Liver (tissue), 9 donors: ENCODE results near the gene IL22RA1. TPM values are rescaled to one million over a fixed set of nuclear protein-coding genes. Genes with fewer than 3 reads are reported as not detected.
A peak's percentile ranks its signal among the peaks of the same experiment; 100 is the strongest.

Experiments
- DNase-seq: peaks from one replicate; pipeline ENCODE4 v3.0.0-alpha.2; 2017; ENCODE audit warnings: low spot score
- H3K27ac ChIP-seq, 2 donors: one replicate each; pipeline ENCODE4 v1.7.0; 2013; ENCODE audit warnings: inconsistent platforms in 2 of 2, low read length in 2 of 2, control low read depth in 1 of 2, low read depth in 1 of 2, mild to moderate bottlenecking in 1 of 2
- H3K27me3 ChIP-seq, 4 donors: one replicate each; pipeline versions ENCODE4 v1.6.1 to v1.7.0; 2013; ENCODE audit warnings: low read length in 3 of 4, inconsistent platforms in 1 of 4, mild to moderate bottlenecking in 1 of 4, moderate library complexity in 1 of 4; ENCODE audit not compliant: control insufficient read depth in 4 of 4, insufficient read depth in 4 of 4
- H3K36me3 ChIP-seq, 4 donors: one replicate each; pipeline versions ENCODE4 v1.6.1 to v1.7.0; 2013; ENCODE audit warnings: low read length in 3 of 4, mild to moderate bottlenecking in 3 of 4, low read depth in 1 of 4, moderate library complexity in 1 of 4; ENCODE audit not compliant: control insufficient read depth in 4 of 4, insufficient read depth in 3 of 4
- H3K4me1 ChIP-seq, 4 donors: one replicate each; pipeline versions ENCODE4 v1.6.1 to v1.7.0; 2013; ENCODE audit warnings: low read length in 3 of 4, mild to moderate bottlenecking in 3 of 4, moderate library complexity in 1 of 4; ENCODE audit not compliant: control insufficient read depth in 4 of 4, insufficient read depth in 4 of 4
- H3K4me3 ChIP-seq, 3 donors: one replicate each; pipeline versions ENCODE4 v1.6.1 to v1.7.0; 2013; ENCODE audit warnings: low read length in 3 of 3, control low read depth in 1 of 3, low read depth in 1 of 3, mild to moderate bottlenecking in 1 of 3
- H3K9ac ChIP-seq, 2 donors: one replicate each; pipeline ENCODE4 v1.7.0; 2013; ENCODE audit warnings: low read length in 2 of 2, mild to moderate bottlenecking in 2 of 2, moderate library complexity in 2 of 2, control low read depth in 1 of 2, low read depth in 1 of 2
- H3K9me3 ChIP-seq, 4 donors: one replicate each; pipeline versions ENCODE4 v1.6.1 to v1.7.0; 2013; ENCODE audit warnings: low read length in 3 of 4; ENCODE audit not compliant: control insufficient read depth in 4 of 4
- EGR1 ChIP-seq, 2 donors: IDR thresholded peaks; 2 replicates each; pipeline ENCODE4 v1.6.1; 2016 to 2018; ENCODE audit warnings: antibody characterized with exemption in 2 of 2, low read depth in 2 of 2
- FOXA1 ChIP-seq: IDR thresholded peaks from 2 replicates; pipeline ENCODE4 v1.6.1; 2016; ENCODE audit warnings: antibody characterized with exemption
- FOXA2 ChIP-seq: IDR thresholded peaks from 2 replicates; pipeline ENCODE4 v1.6.1; 2016; ENCODE audit warnings: antibody characterized with exemption
- GABPA ChIP-seq, 2 donors: IDR thresholded peaks in 1 of 2; conservative IDR thresholded peaks in 1 of 2; 2 replicates each; pipeline ENCODE4 v1.6.1; 2016; ENCODE audit warnings: antibody characterized with exemption in 2 of 2, mild to moderate bottlenecking in 1 of 2, moderate library complexity in 1 of 2
- HNF4A ChIP-seq, 2 donors: conservative IDR thresholded peaks; 2 replicates each; pipeline ENCODE4 v1.6.1; 2016; ENCODE audit warnings: antibody characterized with exemption in 2 of 2, mild to moderate bottlenecking in 2 of 2
- HNF4G ChIP-seq: IDR thresholded peaks from 2 replicates; pipeline ENCODE4 v1.6.1; 2016; ENCODE audit warnings: antibody characterized with exemption
- JUND ChIP-seq, 2 donors: IDR thresholded peaks; 2 replicates each; pipeline ENCODE4 v1.6.1; 2016; ENCODE audit warnings: antibody characterized with exemption in 2 of 2
- MAX ChIP-seq: IDR thresholded peaks from 2 replicates; pipeline ENCODE4 v1.6.1; 2016; ENCODE audit warnings: antibody characterized with exemption
- NR2F2 ChIP-seq: IDR thresholded peaks from 2 replicates; pipeline ENCODE4 v1.6.1; 2016; ENCODE audit warnings: antibody characterized with exemption
- RAD21 ChIP-seq, 2 donors: IDR thresholded peaks; 2 replicates each; pipeline ENCODE4 v1.6.1; 2016; ENCODE audit warnings: antibody characterized with exemption in 2 of 2, mild to moderate bottlenecking in 2 of 2
- RXRA ChIP-seq, 2 donors: IDR thresholded peaks; 2 replicates each; pipeline ENCODE4 v1.6.1; 2017 to 2018; ENCODE audit warnings: antibody characterized with exemption in 2 of 2, mild to moderate bottlenecking in 1 of 2
- SP1 ChIP-seq: IDR thresholded peaks from 2 replicates; pipeline ENCODE4 v1.6.1; 2018; ENCODE audit warnings: antibody characterized with exemption, mild to moderate bottlenecking
- TAF1 ChIP-seq: conservative IDR thresholded peaks from 2 replicates; pipeline ENCODE4 v1.6.1; 2016; ENCODE audit warnings: antibody characterized with exemption, mild to moderate bottlenecking
- YY1 ChIP-seq: IDR thresholded peaks from 2 replicates; pipeline ENCODE4 v1.6.1; 2016; ENCODE audit warnings: antibody characterized with exemption, mild to moderate bottlenecking
- whole genome bisulfite sequencing: extraction: QIAGEN DNeasy Blood & Tissue Kit; methylation state at CpG from one replicate; pipeline ENCODE4 v1.1.7; 2013; 5-methylcytosine and 5-hydroxymethylcytosine counted together
- polyA plus RNA-seq, 2 donors: library from polyadenylated mRNA; stranded (reverse) in 1 of 2; unstranded in 1 of 2; fragments of 200-250 nt in 1 of 2; fragments of >200 nt in 1 of 2; fragmentation: Nextera tagmentation in 1 of 2; extraction: Ambion mirVana in 1 of 2; gene quantifications; one replicate each; pipeline versions ENCODE4 v1.2.1 to v1.2.3, GENCODE V29; 2013 to 2015
- total RNA-seq, 2 donors: library from RNA; depleted of rRNA; stranded (reverse); fragments of >200 nt; gene quantifications; one replicate each; pipeline ENCODE4 v1.2.3, GENCODE V29; 2014
- TF ChIP-seq, protein P1 (sequence below): IDR thresholded peaks from 2 replicates; pipeline ENCODE4 v1.6.1; 2016; ENCODE audit warnings: antibody characterized with exemption, mild to moderate bottlenecking
- TF ChIP-seq, protein P2 (sequence below): IDR thresholded peaks from 2 replicates; pipeline ENCODE4 v1.6.1; 2016; ENCODE audit warnings: antibody characterized with exemption
- TF ChIP-seq, protein P3 (sequence below): fragments of 150-350 bp; IDR thresholded peaks from 2 replicates; pipeline ENCODE4 v1.5.1; 2017; ENCODE audit warnings: improper control_type of control experiment, low read depth, low read length; ENCODE audit not compliant: missing input control
- TF ChIP-seq, protein P4 (sequence below): IDR thresholded peaks from 2 replicates; pipeline ENCODE4 v1.6.1; 2016; ENCODE audit warnings: antibody characterized with exemption
- donor health status: healthy.
- donor health status: healthy.
- donor health status: healthy.
- donor health status: healthy.
- donor health status: healthy.

Gene IL22RA1
- total and polyA plus RNA-seq, 4 donors = 2.1 to 4.5 (median 3.4) TPM

DNA sequence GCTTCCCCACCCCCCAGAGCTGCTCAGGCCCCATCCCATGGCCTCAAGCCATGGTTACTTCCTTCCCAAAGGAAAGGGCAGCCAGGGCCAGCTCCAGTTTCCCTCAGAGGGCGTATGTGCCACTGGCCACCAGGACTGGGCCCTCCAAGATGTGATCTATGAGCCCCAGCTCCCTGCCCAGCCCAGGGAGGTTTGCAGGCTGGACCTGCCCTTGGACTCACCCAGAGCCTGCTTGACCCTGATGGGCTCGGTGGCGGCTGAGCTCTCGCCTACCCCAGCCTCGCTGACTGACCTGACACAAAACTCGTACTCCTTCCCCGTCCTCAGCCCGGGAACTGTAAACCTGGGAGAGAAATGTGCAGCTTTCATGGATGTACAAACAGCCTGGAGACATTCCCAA is 60.6 kb downstream of the IL22RA1 start (continued):
- TF ChIP-seq, protein P1, sequence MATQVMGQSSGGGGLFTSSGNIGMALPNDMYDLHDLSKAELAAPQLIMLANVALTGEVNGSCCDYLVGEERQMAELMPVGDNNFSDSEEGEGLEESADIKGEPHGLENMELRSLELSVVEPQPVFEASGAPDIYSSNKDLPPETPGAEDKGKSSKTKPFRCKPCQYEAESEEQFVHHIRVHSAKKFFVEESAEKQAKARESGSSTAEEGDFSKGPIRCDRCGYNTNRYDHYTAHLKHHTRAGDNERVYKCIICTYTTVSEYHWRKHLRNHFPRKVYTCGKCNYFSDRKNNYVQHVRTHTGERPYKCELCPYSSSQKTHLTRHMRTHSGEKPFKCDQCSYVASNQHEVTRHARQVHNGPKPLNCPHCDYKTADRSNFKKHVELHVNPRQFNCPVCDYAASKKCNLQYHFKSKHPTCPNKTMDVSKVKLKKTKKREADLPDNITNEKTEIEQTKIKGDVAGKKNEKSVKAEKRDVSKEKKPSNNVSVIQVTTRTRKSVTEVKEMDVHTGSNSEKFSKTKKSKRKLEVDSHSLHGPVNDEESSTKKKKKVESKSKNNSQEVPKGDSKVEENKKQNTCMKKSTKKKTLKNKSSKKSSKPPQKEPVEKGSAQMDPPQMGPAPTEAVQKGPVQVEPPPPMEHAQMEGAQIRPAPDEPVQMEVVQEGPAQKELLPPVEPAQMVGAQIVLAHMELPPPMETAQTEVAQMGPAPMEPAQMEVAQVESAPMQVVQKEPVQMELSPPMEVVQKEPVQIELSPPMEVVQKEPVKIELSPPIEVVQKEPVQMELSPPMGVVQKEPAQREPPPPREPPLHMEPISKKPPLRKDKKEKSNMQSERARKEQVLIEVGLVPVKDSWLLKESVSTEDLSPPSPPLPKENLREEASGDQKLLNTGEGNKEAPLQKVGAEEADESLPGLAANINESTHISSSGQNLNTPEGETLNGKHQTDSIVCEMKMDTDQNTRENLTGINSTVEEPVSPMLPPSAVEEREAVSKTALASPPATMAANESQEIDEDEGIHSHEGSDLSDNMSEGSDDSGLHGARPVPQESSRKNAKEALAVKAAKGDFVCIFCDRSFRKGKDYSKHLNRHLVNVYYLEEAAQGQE = no peak

- Histone ChIP-seq H3K9ac (no peak overlapping the region), H3K9me3 (no peaks in the 10 kb centered on the region), H3K27ac (no peak overlapping the region), H3K27me3 (no peaks in the 10 kb centered on the region), H3K36me3 (no peaks in the 10 kb centered on the region), H3K4me3 (no peak overlapping the region), H3K4me1 (peaks cover 0 to 11% (median 7%) of the 10 kb centered on the region in 4 donors)
- no peak for TF ChIP-seq FOXA2
- TF ChIP-seq GABPA (IDR thresholded peaks at IDR 0.05 in 1 of 2, conservative IDR thresholded peaks at IDR 0.05 in 1 of 2) = no peak
- TF ChIP-seq MAX = no peak
- TF ChIP-seq TAF1 = no peak
- TF ChIP-seq, protein P2, sequence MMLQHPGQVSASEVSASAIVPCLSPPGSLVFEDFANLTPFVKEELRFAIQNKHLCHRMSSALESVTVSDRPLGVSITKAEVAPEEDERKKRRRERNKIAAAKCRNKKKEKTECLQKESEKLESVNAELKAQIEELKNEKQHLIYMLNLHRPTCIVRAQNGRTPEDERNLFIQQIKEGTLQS = no peak
- TF ChIP-seq RXRA (IDR thresholded peaks at IDR 0.05) = peak; percentile 86 to 87
- TF ChIP-seq, protein P3, sequence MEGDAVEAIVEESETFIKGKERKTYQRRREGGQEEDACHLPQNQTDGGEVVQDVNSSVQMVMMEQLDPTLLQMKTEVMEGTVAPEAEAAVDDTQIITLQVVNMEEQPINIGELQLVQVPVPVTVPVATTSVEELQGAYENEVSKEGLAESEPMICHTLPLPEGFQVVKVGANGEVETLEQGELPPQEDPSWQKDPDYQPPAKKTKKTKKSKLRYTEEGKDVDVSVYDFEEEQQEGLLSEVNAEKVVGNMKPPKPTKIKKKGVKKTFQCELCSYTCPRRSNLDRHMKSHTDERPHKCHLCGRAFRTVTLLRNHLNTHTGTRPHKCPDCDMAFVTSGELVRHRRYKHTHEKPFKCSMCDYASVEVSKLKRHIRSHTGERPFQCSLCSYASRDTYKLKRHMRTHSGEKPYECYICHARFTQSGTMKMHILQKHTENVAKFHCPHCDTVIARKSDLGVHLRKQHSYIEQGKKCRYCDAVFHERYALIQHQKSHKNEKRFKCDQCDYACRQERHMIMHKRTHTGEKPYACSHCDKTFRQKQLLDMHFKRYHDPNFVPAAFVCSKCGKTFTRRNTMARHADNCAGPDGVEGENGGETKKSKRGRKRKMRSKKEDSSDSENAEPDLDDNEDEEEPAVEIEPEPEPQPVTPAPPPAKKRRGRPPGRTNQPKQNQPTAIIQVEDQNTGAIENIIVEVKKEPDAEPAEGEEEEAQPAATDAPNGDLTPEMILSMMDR = no peak
- no peak for TF ChIP-seq EGR1 (IDR thresholded peaks at IDR 0.05; ENCODE audit: low read depth in 2 of 2)
- peak; percentile 46 for TF ChIP-seq SP1
- TF ChIP-seq YY1 = no peak
- peak; percentile 14 for TF ChIP-seq HNF4G
- peak; percentile 60 to 74 for TF ChIP-seq HNF4A (conservative IDR thresholded peaks at IDR 0.05)
- TF ChIP-seq NR2F2 = no peak
- peak in 1 of 2 donors; percentile 16 for TF ChIP-seq RAD21 (IDR thresholded peaks at IDR 0.05)
- no peak for TF ChIP-seq FOXA1
- TF ChIP-seq, protein P1 = no peak
- TF ChIP-seq, protein P4, sequence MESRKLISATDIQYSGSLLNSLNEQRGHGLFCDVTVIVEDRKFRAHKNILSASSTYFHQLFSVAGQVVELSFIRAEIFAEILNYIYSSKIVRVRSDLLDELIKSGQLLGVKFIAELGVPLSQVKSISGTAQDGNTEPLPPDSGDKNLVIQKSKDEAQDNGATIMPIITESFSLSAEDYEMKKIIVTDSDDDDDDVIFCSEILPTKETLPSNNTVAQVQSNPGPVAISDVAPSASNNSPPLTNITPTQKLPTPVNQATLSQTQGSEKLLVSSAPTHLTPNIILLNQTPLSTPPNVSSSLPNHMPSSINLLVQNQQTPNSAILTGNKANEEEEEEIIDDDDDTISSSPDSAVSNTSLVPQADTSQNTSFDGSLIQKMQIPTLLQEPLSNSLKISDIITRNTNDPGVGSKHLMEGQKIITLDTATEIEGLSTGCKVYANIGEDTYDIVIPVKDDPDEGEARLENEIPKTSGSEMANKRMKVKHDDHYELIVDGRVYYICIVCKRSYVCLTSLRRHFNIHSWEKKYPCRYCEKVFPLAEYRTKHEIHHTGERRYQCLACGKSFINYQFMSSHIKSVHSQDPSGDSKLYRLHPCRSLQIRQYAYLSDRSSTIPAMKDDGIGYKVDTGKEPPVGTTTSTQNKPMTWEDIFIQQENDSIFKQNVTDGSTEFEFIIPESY = no peak
- TF ChIP-seq JUND (IDR thresholded peaks at IDR 0.05) = no peak
- no peak for DNase-seq
- 46% methylated on average over 6 of the region's 6 CpGs for WGBS
Observed at GRCh38 chr1:24081190-24081589, 61.8 kb downstream of the IL22RA1 start.
